Cardiac fibroblast (primary cell): Measurements from ENCODE around the gene RPS4Y1.
"Not testable (repeated sequence)": the region's sequence is repeated elsewhere in the genome, so short reads cannot be mapped to it uniquely, and the experiment has no call there.

Experiments
- DNase-seq, 2 donors: peaks; one replicate each; pipeline versions ENCODE4 v3.0.0 to v3.0.0-alpha.2; 2010; ENCODE audit warnings: low read depth in 2 of 2
- H3K4me3 ChIP-seq, 2 donors: replicated peaks in 1 of 2; 1 replicate in 1 of 2; 2 replicates in 1 of 2; pipeline ENCODE4 v1.5.1; 2011; ENCODE audit warnings: low read depth in 2 of 2, low read length in 2 of 2, mild to moderate bottlenecking in 2 of 2, moderate library complexity in 1 of 2
- TF ChIP-seq, protein P1 (sequence below): IDR thresholded peaks from one replicate; pipeline ENCODE4 v1.5.1; 2011; ENCODE audit warnings: low read depth, mild to moderate bottlenecking, low read length, inconsistent platforms

Gene RPS4Y1

DNA sequence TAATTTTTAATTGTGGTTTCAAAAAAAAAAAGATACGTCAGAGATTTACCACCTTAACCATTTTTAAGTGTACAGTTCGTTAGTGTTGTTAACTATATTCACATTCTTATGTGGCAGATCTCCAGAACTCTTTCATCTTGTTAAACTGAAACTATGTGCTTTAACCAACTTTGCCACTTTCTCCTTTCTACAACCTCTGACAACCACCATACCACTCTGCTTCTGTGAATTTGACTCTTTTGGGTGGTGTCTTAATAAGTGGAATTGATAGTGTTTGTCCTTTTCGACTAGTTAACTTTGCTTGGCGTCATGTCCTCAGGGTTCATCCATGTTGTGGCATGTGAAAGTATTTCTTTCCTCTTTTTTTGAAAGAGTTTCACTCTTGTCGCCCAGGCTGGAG, 15.7 kb downstream of the RPS4Y1 start:
- TF ChIP-seq, protein P1, sequence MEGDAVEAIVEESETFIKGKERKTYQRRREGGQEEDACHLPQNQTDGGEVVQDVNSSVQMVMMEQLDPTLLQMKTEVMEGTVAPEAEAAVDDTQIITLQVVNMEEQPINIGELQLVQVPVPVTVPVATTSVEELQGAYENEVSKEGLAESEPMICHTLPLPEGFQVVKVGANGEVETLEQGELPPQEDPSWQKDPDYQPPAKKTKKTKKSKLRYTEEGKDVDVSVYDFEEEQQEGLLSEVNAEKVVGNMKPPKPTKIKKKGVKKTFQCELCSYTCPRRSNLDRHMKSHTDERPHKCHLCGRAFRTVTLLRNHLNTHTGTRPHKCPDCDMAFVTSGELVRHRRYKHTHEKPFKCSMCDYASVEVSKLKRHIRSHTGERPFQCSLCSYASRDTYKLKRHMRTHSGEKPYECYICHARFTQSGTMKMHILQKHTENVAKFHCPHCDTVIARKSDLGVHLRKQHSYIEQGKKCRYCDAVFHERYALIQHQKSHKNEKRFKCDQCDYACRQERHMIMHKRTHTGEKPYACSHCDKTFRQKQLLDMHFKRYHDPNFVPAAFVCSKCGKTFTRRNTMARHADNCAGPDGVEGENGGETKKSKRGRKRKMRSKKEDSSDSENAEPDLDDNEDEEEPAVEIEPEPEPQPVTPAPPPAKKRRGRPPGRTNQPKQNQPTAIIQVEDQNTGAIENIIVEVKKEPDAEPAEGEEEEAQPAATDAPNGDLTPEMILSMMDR: no peak
- no peak for DNase-seq
- no peak overlapping the region for H3K4me3 ChIP-seq

DNA sequence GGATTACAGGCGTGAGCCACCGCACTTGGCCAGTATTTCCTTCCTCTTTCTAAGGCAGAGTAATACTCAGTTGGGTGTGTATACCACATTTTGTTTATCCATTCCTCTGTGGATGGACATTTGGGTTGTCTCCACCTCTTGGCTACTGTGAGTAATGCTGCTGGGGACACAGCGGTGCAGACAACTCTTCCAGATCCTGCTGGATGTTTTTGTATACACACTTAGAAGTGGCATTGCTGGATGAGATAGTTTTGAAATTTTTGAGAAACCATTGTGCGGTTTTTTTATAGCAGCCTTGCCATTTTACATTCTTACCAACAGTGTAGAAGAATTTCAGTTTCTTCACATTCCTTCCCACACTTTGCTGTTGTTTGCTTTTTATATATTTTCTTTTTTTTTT, 16.3 kb downstream of the RPS4Y1 start:
- peak; percentile 13 to 65 for DNase-seq
- TF ChIP-seq, protein P1: peak; percentile 25
- H3K4me3 ChIP-seq: no peak overlapping the region

GRCh38 chrY:2859782-2860181, 18.4 kb downstream of the RPS4Y1 start:
- H3K4me3 ChIP-seq: no peak overlapping the region
- TF ChIP-seq, protein P1: no peak
- DNase-seq: no peak

- peak; percentile 59 to 69 for DNase-seq
- TF ChIP-seq, protein P1: no peak
- H3K4me3 ChIP-seq: no peak overlapping the region
These were observed 19.1 kb downstream of the RPS4Y1 start for GRCh38 chrY:2860511-2860910.

GRCh38 chrY:2866581-2866980, 25.2 kb downstream of the RPS4Y1 start:
- TF ChIP-seq, protein P1: no peak
- DNase-seq: no peak
- H3K4me3 ChIP-seq: no peak overlapping the region

DNA sequence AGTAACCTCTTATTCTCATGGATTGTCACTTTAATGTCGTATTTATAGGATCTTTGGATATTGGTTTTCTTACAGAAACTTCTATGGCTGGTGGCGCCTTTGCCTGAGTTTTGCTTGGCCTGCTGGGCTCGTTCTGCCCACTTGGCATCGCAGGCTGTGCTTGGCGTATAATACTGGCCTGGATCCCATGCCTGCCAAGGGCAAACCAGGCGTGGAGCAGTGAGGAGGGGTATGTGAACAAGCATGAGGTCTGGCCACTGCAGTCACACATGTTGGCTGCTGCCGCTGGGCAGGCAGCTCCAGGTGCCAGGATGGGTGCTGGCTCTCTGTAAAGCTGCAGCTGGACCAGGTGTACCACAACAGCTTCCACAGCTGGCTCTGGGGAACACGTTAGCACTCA, 26.1 kb downstream of the RPS4Y1 start:
- no peak for DNase-seq
- H3K4me3 ChIP-seq: no peak overlapping the region
- TF ChIP-seq, protein P1: no peak

GRCh38 chrY:2868035-2868607, 26.7 kb downstream of the RPS4Y1 start:
- TF ChIP-seq, protein P1: no peak
- H3K4me3 ChIP-seq: no peak overlapping the region
- DNase-seq: no peak

DNA sequence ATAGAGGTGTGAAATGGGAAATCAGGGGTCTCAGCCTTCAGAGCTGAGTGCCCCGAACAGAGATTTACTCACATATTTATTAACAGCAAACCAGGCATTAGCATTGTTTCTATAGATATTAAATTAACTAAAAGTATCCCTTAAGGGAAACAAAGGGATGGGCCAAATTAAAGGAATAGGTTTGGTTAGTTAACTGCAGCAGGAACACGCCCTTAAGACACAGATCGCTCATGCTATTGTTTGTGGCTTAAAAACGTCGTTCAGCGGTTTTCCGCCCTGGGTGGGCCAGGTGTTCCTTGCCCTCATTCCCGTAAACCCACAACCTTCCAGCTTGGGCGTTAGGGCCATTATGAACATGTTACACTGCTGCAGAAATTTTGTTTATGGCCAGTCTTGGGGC, 30.8 kb downstream of the RPS4Y1 start:
- DNase-seq: not testable (repeated sequence)

More for the DNA sequence above, 30.8 kb downstream of the RPS4Y1 start:
- H3K4me3 ChIP-seq: not testable (repeated sequence)
